ENCODE measurements around the gene PARP3.

DNA sequence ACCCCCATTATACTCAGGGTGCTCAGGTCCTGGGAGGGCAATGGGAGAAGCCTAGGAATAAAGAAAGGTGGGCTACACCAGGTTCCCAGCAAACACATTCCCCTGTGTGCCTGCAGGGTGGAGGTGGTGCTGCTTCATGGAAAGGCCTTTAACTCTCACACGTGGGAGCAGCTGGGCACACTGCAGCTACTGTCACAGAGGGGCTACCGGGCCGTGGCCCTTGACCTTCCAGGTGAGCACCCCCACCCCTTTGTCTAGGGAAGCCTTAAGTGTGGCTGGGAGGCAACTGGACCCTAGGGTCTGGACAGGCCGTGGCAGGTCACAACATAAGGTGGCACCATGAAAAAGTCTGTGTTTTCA, 36.0 kb downstream of the PARP3 start:
- TF ChIP-seq EZH2 (IDR thresholded peaks at IDR 0.05), result no peak
- no peak for TF ChIP-seq POLR2AphosphoS5 (IDR thresholded peaks at IDR 0.05; ENCODE audit: borderline replicate concordance, low read depth, low read length)
- no peak for TF ChIP-seq FOXP2 (optimal IDR thresholded peaks at IDR 0.05; ENCODE audit: control extremely low read depth, extremely low read length, insufficient read depth)

Data from SK-N-MC (cell line).